Esophagus mucosa (tissue), 1 donor: ENCODE measurements around the gene TSGA10. TPM values are rescaled to one million over a fixed set of nuclear protein-coding genes. Genes with fewer than 3 reads are reported as not detected.

Experiments
- total RNA-seq: library from RNA; stranded (reverse); gene quantifications from one replicate; pipeline ENCODE4 v1.2.4, GENCODE V29; 2023
- donor health status: DM: yes; HTN: yes; CAD: no.

Gene TSGA10
- total RNA-seq, 1 donor from 2014 or later, result 2.8 TPM

Other genes with a start within 250 kb of the TSGA10 start
- gene CRACDL, start 218.7 kb downstream of the TSGA10 start, total RNA-seq, result 6.6 TPM
- gene C2orf15, start 13.2 kb downstream of the TSGA10 start, total RNA-seq, result 1.9 TPM
- gene LIPT1, start within 50 bp of the TSGA10 start, total RNA-seq, result 3.3 TPM
- 19.0 TPM for gene MITD1, start 26.1 kb upstream of the TSGA10 start, total RNA-seq
- gene MRPL30, start 26.2 kb upstream of the TSGA10 start, total RNA-seq, result 25.7 TPM
- not detected for gene LYG2, start 100.7 kb upstream of the TSGA10 start, total RNA-seq
- 0.20 TPM for gene LYG1, start 146.3 kb upstream of the TSGA10 start, total RNA-seq
- 25.6 TPM for gene TXNDC9, start 181.4 kb upstream of the TSGA10 start, total RNA-seq
- 24.7 TPM for gene EIF5B, start 182.4 kb upstream of the TSGA10 start, total RNA-seq